Central memory CD4-positive, alpha-beta T cell (primary cell): ENCODE results near the gene BDKRB2.

ENCODE experiments used
- DNase-seq: peaks from one replicate; pipeline ENCODE4 v3.0.0; 2022
- total RNA-seq, 3 experiments: gene quantifications; one replicate each; lab custom pipeline; 2026; lab: John Stamatoyannopoulos, UW

BDKRB2 gene
- 0 reads per million in 3 experiments for total RNA-seq

- DNase-seq = no peak
Observed at GRCh38 chr14:96204151-96205058, at the start of gene BDKRB2. Gene BDKRB2, plus strand, starts transcription at chr14:96204839. Its CDS starts 32,269 bp downstream, at chr14:96237108.

- DNase-seq = no peak
Observed at GRCh38 chr14:96154900-96155299, 49.7 kb upstream of the BDKRB2 start.

- DNase-seq = no peak
Observed at GRCh38 chr14:96156804-96157760, 47.6 kb upstream of the BDKRB2 start.

GRCh38 chr14:96158735-96159134 lies 45.9 kb upstream of the BDKRB2 start:
- no peak for DNase-seq

GRCh38 chr14:96160076-96160912 lies 44.3 kb upstream of the BDKRB2 start:
- no peak for DNase-seq

- no peak for DNase-seq
Observed at GRCh38 chr14:96160913-96161310, 43.7 kb upstream of the BDKRB2 start.

GRCh38 chr14:96161636-96162035 lies 43.0 kb upstream of the BDKRB2 start:
- no peak for DNase-seq

GRCh38 chr14:96162265-96162664 lies 42.4 kb upstream of the BDKRB2 start:
- no peak for DNase-seq

GRCh38 chr14:96162741-96163140 lies 41.9 kb upstream of the BDKRB2 start:
- DNase-seq = no peak

GRCh38 chr14:96164861-96165490 lies 39.7 kb upstream of the BDKRB2 start:
- DNase-seq = no peak

GRCh38 chr14:96165493-96166436 lies 38.9 kb upstream of the BDKRB2 start:
- DNase-seq = no peak

- no peak for DNase-seq
Observed at GRCh38 chr14:96166461-96167223, 38.0 kb upstream of the BDKRB2 start.

GRCh38 chr14:96167224-96168148 lies 37.2 kb upstream of the BDKRB2 start:
- no peak for DNase-seq

- no peak for DNase-seq
Observed at GRCh38 chr14:96168581-96168980, 36.1 kb upstream of the BDKRB2 start.

- no peak for DNase-seq
Observed at GRCh38 chr14:96170961-96171592, 33.6 kb upstream of the BDKRB2 start.

GRCh38 chr14:96173636-96174475 lies 30.8 kb upstream of the BDKRB2 start:
- no peak for DNase-seq

GRCh38 chr14:96176275-96176674 lies 28.4 kb upstream of the BDKRB2 start:
- no peak for DNase-seq
